Amygdala (tissue), 56 donors: ENCODE measurements around the gene TMEM95.
A peak's percentile ranks its signal among the peaks of the same experiment; 100 is the strongest.
"Not testable (repeated sequence)": the region's sequence is repeated elsewhere in the genome, so short reads cannot be mapped to it uniquely, and the experiment has no call there.

Source experiments
- DNase-seq, 56 donors: peaks; one replicate each; lab custom pipeline; 2025; lab: John Stamatoyannopoulos, UW

Gene TMEM95

DNA sequence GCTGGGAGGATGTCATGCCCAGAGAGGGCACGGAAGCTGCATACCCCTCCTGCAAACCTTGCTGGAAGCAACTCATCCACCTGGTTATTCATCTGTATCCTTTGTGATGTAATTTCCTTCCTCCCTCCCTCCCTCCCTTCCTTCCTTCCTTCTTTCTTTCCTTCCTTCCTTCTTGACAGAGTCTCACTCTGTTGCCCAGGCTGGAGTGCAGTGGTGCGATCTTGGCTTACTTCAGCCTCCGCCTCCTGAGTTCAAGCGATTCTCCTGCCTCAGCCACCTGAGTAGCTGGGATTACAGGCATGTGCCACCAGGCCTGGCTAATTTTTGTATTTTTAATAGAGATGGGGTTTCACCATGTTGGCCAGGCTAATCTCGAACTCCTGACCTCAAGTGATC is 13.6 kb downstream of the TMEM95 start:
- not testable (repeated sequence) for DNase-seq

DNA sequence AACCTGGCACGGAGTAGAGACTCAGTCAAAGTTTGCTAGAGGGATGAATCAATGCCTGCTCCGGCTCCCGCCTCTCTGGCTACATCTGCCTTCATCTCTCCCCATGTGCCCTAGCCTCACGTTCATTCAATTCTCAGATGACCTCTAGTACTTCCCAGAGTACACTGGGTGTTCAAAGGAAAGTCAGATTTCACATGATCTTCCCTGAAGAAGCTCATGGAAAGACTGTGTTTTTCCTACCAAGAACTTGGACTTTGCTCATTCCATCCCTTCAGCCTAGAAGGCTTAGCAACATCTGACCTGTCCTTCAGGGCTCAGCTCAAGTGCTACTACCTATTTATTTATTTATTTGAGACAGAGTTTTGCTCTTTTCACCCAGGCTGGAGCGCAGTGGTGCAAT is 14.9 kb downstream of the TMEM95 start:
- DNase-seq = no peak

DNA sequence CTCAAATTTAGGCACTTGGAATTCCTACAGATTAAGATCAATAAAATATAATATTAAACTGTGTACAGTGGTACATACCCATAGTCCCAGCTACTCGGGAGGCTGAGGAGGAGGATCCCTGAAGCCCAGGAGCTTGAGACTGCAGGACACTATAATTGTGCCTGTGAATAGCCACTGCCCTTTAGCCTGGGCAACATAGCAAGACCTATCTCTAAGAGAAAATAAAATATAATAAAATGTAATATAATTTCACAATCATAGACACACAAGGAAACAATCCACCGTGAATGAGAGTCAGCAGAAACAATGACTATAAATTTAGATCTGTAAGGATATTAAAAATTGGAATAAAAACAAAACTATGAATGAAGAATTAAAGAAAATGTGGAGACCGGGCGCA is 15.9 kb downstream of the TMEM95 start:
- no peak for DNase-seq

DNA sequence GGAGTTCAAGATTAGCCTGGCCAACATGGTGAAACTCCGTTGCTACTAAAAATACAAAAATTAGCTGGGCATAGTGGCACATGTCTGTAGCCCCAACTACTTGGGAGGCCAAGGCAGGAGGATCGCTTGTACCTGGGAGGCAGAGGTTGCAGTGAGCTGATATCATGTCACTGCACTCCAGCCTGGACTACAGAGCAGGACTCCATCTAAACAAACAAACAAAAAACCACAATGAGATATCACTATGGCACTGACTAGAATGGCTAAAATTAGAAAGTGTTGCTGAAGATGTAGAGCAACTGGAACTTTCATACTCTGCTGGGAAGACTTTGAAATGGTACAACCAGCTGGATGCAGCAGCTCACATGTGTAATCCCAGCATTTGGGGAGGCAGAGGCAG is 19.4 kb downstream of the TMEM95 start:
- no peak for DNase-seq

DNA sequence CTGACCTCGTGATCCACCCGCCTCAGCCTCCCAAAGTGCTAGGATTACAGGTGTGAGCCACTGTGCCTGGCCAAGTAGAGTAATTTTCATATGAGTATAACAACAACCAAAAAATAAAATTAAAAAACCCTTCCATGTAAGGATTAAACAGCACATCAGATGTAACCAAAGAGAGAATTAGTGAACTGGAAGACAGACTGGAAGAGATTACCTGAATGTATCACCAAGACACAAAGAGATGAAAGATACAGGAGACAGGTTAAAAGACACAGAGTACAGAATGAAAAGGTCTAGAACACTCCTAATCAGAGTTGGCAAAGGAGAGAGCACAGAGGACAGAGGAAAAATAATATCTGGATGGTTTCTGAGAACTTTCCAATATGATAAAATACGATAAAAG is 24.2 kb downstream of the TMEM95 start:
- no peak for DNase-seq

DNA sequence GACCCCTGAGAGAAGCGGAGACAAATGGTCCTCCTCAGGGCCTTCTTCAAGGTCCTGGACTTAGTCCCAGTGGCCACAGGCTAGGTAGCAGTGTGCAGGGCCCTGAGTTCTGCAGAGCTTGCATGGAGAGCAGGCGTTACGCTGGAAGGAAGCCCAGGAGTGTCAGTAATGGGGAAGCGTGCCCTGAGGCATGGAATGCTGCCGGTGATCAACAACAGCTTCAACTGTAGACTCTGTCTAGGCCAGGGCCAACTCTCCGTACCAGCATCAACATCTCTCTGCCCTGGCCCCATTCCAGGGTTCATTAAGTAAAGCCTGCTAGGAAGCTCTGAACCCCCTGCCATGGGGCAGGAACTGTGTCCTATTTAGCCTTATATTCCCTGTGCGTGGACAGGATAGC is 25.4 kb downstream of the TMEM95 start:
- DNase-seq = peak in 6 of 56 donors; percentile 6 to 56 (median 8)

DNA sequence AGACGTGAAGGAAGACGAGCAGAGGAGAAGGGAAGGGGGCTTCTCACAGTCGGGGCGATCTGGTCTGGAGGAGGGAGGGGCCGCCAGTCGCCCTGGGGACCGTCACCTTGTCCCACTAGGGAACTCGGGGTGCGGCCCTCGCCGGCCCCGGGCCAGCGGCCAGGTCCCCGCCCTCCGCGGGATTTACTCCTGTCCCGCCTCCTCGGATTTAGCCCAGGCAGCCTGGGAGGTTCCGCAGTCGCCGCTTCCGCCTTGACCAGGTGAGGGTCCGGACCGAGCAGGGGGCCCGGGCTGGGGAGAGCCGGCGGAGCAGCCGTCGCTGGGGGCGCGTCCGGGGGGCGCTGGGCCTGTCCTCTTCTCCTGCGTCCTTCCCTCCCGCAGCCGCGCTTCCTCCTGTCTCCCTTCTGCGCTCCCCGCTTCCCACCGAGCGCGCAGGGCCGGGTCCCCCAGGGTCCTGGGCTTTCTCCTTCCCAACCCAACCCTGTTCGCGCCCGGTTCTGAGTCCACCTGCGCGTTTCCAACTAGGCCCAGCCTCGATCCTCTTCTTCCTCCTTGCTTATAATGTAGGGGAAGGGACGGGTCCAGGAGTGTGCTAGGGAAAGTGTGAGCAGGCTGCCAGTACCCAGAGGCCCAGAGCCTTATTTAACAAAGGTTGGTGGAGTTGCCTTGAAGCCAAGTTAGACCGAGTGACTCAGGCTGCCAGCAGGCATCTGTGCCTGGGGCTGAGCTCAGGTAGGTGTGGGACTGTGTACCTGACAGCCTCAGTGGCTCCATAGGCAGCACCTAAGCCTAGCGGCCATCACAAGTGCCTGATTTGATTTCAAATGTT is 26.1 kb downstream of the TMEM95 start, which contains the start of gene TNK1:
Gene TNK1 (plus strand): TSS at position 235 of the 829 bp plus-strand sequence. CDS start 1,838 bp downstream, outside the sequence.
- DNase-seq = no peak

DNA sequence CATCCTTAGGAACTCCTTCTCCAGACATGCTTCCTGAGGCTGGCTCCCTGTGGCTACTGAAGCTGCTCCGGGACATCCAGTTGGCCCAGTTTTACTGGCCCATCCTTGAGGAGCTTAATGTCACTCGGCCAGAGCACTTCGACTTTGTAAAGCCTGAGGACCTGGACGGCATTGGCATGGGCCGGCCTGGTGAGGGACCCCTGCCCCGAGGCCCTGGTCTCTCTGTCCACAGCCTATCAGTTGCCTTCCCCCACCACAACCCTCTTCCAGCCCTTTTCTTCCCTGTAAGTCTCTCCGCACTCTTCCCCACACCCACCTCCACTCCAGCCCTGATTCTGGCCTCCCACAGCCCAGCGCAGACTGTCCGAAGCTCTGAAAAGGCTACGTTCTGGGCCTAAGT is 27.9 kb downstream of the TMEM95 start:
- no peak for DNase-seq

DNA sequence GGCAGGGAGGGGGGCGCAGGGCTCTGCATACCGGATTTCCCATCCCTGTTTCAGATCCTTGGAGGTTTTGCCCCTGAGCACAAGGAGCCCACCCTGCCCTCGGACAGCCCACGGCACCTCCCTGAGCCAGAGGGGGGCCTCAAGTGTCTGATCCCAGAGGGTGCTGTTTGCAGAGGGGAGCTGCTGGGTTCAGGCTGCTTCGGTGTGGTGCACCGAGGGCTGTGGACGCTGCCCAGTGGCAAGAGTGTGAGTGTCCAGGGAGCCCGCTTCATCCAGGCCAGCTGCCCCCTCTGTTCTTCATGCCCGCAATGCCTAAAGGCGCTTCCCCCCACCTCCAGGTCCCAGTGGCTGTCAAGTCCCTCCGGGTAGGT is 28.4 kb downstream of the TMEM95 start:
- DNase-seq = no peak

DNA sequence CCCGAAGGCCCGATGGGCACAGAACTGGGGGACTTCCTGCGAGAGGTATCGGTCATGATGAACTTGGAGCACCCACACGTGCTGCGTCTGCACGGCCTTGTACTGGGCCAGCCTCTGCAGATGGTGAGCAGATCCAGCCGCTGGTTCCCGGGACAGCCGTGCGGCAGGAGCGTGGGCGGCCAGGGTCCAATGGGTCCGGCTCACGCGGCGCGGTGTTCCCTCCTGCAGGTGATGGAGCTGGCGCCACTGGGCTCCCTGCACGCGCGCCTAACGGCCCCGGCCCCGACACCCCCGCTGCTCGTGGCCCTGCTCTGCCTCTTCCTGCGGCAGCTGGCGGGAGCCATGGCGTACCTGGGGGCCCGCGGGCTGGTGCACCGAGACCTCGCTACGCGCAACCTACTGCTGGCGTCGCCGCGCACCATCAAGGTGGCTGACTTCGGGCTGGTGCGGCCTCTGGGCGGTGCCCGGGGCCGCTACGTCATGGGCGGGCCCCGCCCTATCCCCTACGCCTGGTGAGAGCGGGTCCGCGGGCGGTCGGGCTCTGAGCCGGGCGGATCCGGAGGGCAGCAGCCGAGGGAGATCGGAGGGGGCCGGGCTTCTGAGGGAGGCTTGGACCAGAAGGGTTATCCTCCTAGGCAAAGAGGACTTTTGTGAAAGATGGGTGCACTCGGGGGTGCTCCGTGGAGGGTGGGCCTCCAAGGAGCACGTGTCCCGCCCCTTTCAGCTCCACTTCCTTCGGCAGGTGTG is 29.0 kb downstream of the TMEM95 start:
- DNase-seq = peak in 14 of 56 donors; percentile 9 to 54 (median 31)

DNA sequence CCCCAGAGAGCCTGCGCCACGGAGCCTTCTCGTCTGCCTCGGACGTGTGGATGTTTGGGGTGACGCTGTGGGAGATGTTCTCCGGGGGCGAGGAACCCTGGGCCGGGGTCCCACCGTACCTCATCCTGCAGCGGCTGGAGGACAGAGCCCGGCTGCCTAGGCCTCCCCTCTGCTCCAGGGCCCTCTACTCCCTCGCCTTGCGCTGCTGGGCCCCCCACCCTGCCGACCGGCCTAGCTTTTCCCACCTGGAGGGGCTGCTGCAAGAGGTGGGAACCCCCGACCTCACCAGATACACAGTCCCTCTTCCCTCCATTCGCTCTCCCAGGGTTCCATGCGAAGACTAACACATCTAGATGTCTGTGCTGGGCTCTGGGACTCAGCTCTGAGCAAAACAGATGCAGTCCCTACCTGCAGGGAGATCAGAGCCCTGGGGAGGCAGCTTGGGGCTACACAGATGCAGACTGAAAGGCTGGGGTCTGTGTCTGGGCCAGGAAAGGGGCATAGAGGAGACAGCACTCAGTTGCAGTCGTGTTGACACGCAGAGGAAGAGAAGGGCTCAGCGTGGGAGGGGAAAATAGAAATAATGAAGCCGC is 29.6 kb downstream of the TMEM95 start:
- DNase-seq = no peak

DNA sequence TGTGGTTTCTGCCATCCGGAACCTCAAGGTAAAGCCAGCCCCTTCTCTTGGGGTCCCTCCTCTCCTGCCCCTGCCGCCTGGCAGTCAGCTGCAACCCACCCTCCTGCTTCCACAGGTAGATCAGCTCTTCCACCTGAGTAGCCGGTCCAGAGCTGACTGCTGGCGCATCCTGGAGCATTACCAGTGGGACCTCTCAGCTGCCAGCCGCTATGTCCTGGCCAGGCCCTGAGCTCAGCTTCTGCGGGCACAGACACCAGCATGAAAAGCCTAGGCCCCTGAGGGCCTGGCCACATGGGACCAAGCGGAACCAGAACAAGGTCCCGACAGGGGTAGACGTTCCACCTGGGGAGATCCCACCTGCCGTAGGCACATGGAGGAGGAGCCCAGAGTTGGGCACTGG is 33.9 kb downstream of the TMEM95 start:
- DNase-seq = no peak

DNA sequence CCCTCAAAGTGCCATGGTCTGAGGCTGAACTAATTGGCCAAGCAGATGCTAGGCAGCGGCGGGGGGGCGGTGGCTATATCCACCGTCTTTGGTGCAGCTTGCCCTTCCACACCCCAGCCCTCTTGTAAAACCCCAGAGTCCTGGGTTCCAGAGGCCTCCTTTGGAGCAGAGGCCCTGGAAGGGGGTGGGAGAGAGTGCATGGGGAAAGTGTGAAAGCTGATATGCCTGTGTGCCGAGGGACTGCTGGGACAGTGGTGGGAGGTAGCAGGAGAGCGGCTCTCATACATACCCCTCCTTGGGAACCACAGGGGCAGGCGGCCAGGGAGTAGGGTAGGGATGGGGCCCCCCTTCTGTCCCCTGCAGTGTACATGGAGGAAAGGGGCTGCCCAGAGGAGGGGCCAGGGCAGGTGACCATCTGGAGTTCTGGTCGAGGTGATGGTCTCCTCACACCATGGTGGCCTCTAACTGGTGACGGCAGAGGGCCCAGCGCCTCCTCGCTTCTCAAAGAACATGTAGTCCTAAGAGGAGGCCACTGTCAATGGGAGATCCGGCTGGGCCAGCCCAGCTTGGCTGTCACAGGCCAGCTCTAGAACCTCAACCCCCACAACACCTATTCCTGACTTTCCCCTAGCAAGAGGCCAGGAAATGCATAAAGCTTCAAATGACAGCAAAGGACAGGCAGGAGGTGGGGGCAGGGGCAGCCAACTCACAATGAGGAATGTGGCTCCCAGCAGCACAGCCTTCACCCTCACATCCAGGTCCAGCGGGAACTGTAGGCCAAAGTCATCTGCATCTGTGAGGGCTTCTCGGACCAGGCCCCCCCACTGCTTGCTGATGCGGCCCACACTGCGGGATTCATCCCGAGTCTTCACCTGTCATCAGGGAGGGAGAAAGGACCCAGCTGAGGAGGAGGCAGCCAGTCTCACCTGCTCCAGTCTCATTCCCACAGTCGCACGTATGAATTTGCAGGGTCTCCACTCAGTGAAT is 35.3 kb downstream of the TMEM95 start:
- DNase-seq = no peak

DNA sequence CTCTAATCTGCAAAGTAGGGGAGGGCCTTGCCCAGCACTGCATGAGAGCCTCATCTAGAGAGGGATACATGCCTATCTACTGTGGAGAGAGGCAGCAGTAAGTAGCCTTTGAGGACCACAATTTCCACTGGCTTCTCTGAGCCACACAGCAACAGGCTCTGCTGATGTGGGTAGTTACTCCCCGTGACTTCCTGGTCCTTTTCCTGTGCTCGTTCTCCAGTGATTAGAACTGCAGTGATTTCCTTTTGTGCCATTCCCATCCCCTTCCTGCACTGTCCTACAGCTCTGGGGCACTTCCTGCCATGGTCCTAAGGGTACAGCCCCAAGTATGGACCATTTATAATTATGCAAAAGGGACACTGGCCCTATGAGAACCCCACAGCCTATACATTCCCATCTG is 36.4 kb downstream of the TMEM95 start:
- no peak for DNase-seq

DNA sequence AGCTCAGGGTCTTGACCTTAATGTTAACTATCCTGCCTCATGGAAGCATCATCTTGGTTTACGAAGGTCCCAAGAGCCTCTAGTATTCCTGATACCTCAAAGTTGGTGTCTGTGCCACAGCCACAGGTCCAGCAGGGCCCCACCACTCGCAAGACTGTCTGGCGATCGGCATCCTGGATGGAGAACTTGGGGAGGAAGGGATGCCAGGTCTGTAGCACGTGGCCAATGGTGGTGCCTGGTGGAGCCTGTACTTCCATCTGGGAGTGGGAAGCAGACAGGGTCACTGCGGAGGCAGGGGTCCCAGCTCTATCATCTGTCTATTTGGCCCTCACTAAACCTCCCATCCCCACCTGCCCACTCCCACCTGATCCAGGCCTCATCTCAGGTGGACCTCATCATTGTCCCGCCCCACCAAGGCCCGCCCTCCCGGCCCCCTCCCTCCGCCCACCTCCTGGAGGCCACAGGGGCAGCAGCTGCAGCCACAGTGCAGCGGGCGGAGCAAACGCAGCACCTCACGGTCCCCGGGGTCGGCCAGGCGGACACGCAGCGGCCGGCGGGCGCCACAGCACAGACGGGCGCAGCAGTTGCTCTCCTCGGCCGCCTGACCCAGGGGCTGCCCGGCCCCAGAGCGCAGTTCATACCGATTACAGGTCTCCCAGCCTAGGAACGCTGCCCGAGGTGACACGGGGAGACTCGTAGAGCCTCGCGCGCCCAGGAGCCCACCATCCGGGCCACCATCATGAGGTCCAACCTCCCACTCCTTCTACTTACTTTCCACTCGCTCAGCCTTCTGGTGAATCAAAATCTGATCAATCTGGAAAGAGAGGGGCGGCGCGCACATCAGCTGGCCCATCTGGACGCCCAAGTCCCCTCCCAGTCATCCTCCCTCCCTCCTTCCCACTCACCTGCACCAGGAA is 38.0 kb downstream of the TMEM95 start:
- DNase-seq = no peak

DNA sequence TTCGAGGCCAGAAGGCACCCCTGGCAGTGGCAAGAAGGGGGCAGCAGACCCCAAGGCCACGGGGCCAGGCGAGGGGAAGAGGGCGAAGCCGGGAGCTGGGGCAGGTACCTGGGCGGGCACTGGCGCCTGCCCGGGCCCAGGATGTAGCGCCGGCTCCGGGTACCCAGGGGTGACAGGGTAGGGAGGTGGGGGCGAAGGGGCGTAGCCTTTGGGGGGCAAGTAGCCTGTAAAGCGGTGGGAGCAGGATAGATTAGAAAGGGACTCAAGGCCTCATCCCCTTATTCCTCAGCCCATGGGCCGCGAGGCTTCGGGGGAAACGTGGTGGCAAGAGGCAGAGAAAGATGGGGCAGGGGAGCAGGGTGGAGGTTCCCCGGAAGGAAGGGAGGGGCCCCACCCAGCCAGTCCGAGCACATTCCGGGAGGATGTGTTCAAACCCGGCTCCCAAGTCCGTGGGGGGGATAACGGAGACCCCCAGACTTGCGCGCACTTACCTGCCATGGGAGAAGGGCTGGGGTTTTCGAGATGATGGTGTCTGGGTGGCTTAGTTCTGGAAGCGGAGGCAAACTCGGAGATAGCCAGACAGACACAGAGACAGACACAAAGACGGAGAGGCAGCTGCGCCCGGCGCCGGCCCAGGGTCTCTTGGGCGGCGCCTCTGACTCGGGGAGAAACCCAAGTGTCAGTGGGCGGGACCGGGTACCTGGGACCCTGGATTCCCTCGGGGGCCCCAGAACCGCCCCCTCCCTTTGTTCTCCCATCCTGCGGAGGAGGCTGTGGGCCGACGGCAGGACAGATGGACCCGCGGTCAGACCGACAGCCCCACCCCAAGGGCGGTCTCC is 38.9 kb downstream of the TMEM95 start:
- peak in 1 of 56 donors; percentile 55 for DNase-seq

DNA sequence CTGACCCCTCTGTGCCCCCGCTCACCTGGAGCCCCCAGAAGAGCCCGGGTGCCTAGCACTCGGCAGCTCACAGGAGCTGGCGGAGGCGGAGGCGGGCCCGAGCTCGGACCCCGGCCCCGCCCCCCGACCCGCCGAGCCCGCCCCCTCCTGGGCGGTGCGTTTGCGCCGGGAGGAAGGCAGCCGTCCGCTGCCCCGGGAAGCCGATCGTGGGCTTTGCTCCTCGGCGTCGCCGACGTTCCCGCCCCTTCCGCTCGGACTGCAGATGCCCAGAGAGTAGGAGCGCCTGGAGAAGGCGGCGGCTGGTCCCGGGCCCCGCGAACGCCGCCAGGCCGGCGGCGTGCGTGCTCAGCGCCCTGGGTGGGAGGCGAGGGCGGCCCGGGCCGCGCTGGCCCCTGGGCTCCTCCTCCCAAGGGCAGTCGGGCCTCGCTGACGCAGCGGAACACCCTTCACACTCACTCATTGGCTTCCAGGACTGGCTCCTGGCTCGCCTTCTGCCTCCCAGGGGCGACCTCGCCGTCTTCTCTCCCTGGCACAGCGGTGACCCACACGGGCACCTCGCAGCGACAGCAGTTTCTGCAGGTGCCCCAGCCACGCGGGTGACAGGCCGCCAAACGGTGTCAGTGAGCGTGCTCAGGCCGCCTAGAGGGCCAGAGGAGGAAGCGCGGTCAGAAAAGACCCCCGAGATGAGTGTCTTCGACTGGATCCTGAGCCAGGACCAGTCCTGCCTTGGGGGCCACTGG is 39.7 kb downstream of the TMEM95 start, which contains the start of gene PLSCR3:
Gene PLSCR3 (minus strand): TSS at position 74 of the 740 bp plus-strand sequence. CDS start 415 bp downstream, outside the sequence.
- DNase-seq = peak; percentile 35 to 90 (median 74)
